ENCODE data around the gene NEMP1. TPM values are rescaled to one million over a fixed set of nuclear protein-coding genes. Genes with fewer than 3 reads are reported as not detected.

Gene NEMP1
- total and polyA plus RNA-seq, 2 of the 8 experiments (the other 6 are each of a cell fraction or from before 2014, with no cell fraction given): 30.1 to 43.2 TPM

DNA sequence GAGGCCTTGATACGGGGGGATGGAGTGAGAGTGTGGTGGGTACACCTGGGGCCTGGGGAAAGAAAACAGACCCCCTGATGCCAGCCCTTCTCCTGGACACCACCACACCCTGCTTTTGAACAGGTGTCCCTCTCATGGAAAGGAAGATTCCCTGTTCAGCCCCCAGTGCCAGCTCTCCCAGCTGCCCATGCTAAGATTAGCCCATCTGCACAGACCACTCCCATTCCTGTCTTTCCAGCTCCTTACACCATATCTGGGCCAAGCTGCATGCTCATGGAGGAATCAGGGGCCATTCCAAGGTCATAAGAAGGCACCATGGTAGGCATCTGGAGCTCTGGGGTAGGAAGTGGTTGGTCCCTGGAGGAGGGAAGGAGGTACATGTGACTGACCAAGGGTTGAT is 20.0 kb upstream of the NEMP1 start:
- ChIA-PET CTCF (ENCODE audit: partially characterized antibody) (interaction anchor here (0.9 to 15.7 kb wide), 12 partner anchors 6 to 77 kb away, joined by 3 to 325 read pairs (median 6); partner anchors contain the start of genes NAB2 and STAT6), POLR2A (ENCODE audit: partially characterized antibody) (interaction anchor here (0.6 to 16.5 kb wide), 7 partner anchors 9 to 48 kb away, joined by 3 to 352 read pairs (median 4); partner anchors contain the start of genes NAB2, NEMP1 and STAT6)
- Histone ChIP-seq H3K23ac (ENCODE audit: insufficient read length) (no peak overlapping the region), H3K27ac (ENCODE audit: low read depth, low read length) (no peak overlapping the region), H2AFZ (ENCODE audit: low read length) (no peak overlapping the region), H2BK12ac (ENCODE audit: low read depth, low read length) (no peak overlapping the region), H3K79me2 (ENCODE audit: control insufficient read depth in 1 of 2, insufficient read depth in 2 of 2, low read length in 2 of 2) (no peaks in the 10 kb centered on the region; a peak in 1 of 4 replicates), H2BK5ac (ENCODE audit: low read depth, low read length) (no peak overlapping the region), H3K18ac (ENCODE audit: extremely low read depth, low read length) (no peak overlapping the region), H2AK5ac (ENCODE audit: low read depth, low read length) (no peak overlapping the region), H3K9ac (replicated peaks in 1 of 4; ENCODE audit: extremely low read depth in 1 of 4, low read depth in 3 of 4, low read length in 3 of 4) (no peak overlapping the region), H4K8ac (ENCODE audit: extremely low read depth, insufficient read depth, low read length) (no peak overlapping the region), H2BK120ac (replicated peaks; ENCODE audit: low read depth, low read length) (no peak overlapping the region), H4K20me1 (replicated peaks in 1 of 2; ENCODE audit: control insufficient read depth in 1 of 2, insufficient read depth in 2 of 2, low read length in 2 of 2) (peaks cover 0 to 2% of the 10 kb centered on the region in 2 experiments), H2BK20ac (ENCODE audit: low read length) (no peak overlapping the region), H3K4ac (replicated peaks; ENCODE audit: insufficient read length, low read depth, low read length) (no peak overlapping the region), H3K56ac (replicated peaks; ENCODE audit: insufficient read length, low read depth, low read length) (no peak overlapping the region), H4K91ac (replicated peaks; ENCODE audit: insufficient read length, low read length) (no peak overlapping the region), H3K36me3 (ENCODE audit: control insufficient read depth in 2 of 4, insufficient read depth in 4 of 4, low read length in 3 of 4) (peaks cover 0 to 15% (median 7%) of the 10 kb centered on the region in 4 experiments; a peak in 6 of 8 replicates), H4K5ac (ENCODE audit: insufficient read length, low read depth, low read length) (no peak overlapping the region), H3K4me2 (ENCODE audit: insufficient read depth in 1 of 2, low read depth in 2 of 2, low read length in 2 of 2) (no peak overlapping the region), H3K4me3 (ENCODE audit: extremely low read depth in 1 of 4, insufficient read depth in 2 of 4, low read depth in 3 of 4, low read length in 4 of 4) (no peak overlapping the region), H3K14ac (ENCODE audit: insufficient read length) (no peak overlapping the region), H3K9me3 (ENCODE audit: insufficient read depth in 2 of 2, low read depth in 1 of 2, low read length in 1 of 2) (no peaks in the 10 kb centered on the region), H3K27me3 (replicated peaks in 1 of 4; ENCODE audit: control insufficient read depth in 3 of 4, extremely low read depth in 1 of 4, insufficient read depth in 3 of 4, low read length in 3 of 4) (no peaks in the 10 kb centered on the region), H3K23me2 (ENCODE audit: low read depth, low read length) (no peaks in the 10 kb centered on the region), H3K4me1 (replicated peaks in 1 of 4; ENCODE audit: control insufficient read depth in 3 of 4, insufficient read depth in 4 of 4, low read length in 3 of 4) (peaks cover 0 to 13% (median 11%) of the 10 kb centered on the region in 4 experiments; a peak in 6 of 7 replicates), H2BK15ac (ENCODE audit: low read length) (no peak overlapping the region), H3K79me1 (ENCODE audit: low read depth, low read length) (no peaks in the 10 kb centered on the region; the same call in 1 of the 2 replicates)
- DNase-seq (ENCODE audit: low read depth in 1 of 2, low spot score in 2 of 2) (no peak), FAIRE-seq (no peak)
- 83% methylated on average over 1 of the region's 1 CpG; no CpG with 5 or more reads in 1 of the 2 experiments for WGBS, 2 experiments (ENCODE audit: extremely low coverage in 1 of 2, insufficient coverage in 1 of 2, insufficient read length in 1 of 2, insufficient replicate concordance in 2 of 2, low coverage in 1 of 2, low lambda C conversion rate in 2 of 2, missing lambda C conversion rate in 1 of 2)
- TF ChIP-seq BCL11A (IDR thresholded peaks at IDR 0.05; ENCODE audit: low read depth in 2 of 2, low read length in 2 of 2) (no peak), SIRT6 (IDR thresholded peaks at IDR 0.05; ENCODE audit: low read length) (no peak), CEBPB (IDR thresholded peaks at IDR 0.05; ENCODE audit: low read depth, low read length) (no peak), BRCA1 (IDR thresholded peaks at IDR 0.05; ENCODE audit: low read depth, low read length) (no peak), FOSL1 (IDR thresholded peaks at IDR 0.05; ENCODE audit: insufficient read depth, low read depth, low read length) (no peak), ASH2L (IDR thresholded peaks at IDR 0.05; ENCODE audit: low read length) (no peak), NRF1 (IDR thresholded peaks at IDR 0.05; ENCODE audit: low read depth, low read length) (no peak)
- TF ChIP-seq, protein P1, sequence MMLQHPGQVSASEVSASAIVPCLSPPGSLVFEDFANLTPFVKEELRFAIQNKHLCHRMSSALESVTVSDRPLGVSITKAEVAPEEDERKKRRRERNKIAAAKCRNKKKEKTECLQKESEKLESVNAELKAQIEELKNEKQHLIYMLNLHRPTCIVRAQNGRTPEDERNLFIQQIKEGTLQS (IDR thresholded peaks at IDR 0.05; ENCODE audit: insufficient read depth, low read depth, low read length): no peak
